GM18517 (cell line): ENCODE results near the gene WIPI1.
"Not testable (repeated sequence)": the region's sequence is repeated elsewhere in the genome, so short reads cannot be mapped to it uniquely, and the experiment has no call there.

Source experiments
- ATAC-seq: cut with Tn5 transposase; IDR thresholded peaks from one replicate; pipeline ENCODE4 v1.9.1; 2021; ENCODE audit warnings: mild to moderate bottlenecking, moderate library complexity; ENCODE audit not compliant: unreplicated experiment

WIPI1 gene

DNA sequence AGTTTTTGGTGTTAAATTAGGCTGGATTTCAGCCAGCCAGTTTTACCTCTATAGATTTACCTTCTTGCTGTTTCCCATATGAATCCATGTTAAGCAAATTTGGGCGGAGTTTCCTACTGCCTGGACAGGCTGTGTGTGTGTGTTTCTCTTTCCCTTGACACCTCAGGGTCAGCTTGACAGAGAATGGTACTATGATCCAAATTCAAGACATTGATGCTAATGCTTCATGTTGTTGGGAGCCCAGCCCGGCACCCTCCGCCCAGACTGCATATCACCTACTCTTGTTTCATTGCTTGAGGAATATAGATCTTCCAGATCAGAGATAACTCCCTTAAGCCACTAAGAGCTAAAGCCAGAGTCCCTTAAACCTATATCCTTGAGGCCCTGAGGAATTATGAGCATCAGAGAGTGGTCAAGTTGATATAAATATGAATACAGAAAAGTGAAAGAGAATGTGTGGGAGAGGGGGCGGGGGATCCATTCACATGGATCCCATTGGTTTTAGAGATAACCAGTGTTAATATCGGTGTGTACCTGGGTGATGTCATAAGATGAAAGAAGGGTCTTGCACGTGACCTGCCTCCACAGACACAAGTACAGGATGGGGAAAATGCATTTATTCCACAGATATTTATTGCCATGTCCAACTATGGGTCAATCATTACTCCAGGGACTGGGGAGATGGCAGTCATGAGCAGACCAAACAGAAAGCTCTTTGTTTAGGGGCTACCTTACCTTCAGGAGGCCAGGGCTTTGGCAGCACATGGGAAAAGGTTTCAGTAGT, 69.7 kb downstream of the WIPI1 start:
- ATAC-seq = no peak

DNA sequence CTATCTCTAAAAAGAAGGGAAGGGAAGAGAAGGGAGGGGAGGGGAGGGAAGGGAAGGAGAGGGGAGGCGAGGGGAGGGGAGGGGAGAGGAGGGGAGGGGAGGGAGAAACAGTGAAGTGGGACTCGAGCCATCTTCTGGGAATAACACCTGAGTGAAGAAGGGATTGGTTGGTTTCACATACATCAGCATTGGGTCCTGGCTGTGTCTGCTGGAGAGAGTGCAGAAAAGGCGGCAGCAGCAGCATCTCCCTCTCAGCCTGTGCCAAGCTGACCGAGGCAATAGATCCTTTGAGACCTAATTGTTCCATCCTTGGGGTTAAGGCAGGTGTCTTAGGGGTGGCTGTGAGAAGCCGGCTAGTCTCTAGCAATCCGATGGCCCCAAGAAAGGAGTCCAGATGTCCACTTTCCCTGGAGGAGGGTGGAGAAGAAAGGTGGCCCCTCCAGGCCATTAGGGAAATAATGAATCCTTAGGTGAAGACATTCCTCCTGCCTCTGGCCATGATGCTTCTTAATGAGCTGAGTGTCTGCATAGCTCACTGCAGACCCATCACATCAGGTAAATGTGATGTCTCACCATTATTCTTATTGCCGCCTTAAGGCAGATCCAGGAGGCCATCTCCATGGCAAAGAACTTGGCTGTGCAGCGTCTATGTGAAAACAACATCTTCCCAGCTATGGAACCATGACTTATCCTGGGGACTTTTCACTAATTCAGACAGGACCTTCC, 71.6 kb downstream of the WIPI1 start:
- ATAC-seq = no peak

- no peak for ATAC-seq
These were observed 72.4 kb downstream of the WIPI1 start for GRCh38 chr17:68384941-68385340.

DNA sequence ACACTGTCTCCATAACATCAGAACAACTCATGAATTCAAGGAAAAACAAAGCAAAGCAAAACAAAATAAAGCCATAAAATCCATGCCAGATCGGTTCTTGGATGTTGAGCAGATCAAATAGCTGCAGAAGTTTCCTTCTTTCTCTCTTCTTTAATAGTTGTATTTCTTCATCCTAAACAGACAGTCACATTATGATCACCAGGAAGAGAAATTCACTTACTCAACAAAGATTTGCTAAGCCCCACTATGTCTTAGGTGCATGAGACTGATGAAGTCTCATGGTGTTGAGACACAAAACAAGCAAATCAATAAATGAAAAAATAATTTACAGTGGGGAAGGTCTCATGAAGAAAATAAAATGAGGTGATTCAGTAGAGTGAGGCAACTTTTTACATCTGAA, 72.8 kb downstream of the WIPI1 start:
- no peak for ATAC-seq

DNA sequence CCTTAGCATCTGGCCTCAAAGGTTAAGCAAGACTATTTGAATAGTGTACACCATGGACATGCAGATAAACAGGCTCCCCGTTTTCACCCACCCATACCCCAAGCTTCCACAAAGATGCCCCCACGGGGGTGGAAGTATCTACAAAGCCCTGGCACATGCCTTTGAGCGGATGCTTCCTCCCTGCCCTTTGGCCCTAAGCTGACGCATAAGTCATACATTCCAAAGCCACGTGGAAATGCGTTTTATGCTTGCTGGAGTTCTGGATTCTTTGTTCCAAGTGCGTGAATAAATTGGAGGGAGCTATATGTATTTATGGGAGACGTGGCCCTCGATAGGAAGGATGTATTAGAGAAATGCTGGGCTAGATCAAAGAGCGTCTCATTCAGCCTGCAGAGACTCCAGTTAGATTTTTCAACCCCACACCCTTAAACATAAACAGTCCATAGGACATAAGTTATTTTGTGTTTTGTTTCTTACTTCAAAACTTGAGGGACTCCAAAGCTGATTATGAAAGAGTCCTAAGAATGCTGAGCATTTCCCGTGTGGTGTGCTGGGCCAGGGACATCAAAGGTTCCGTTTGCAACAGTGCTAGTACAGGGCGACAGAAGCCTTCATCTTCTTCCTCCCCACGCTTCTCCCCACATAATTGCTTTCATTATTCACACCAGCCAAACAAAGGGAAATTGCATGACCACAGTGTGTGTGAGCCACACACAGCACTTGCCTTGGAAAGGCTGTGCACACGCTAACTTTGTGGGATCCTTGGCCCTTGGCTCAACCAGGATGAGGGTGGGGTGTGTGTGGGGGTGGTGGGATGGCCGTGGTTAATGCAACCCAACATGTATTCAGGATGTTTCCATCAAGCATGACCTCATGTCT, 73.6 kb downstream of the WIPI1 start:
- ATAC-seq = no peak

GRCh38 chr17:68383120-68383442, 74.2 kb downstream of the WIPI1 start:
- ATAC-seq = no peak

- ATAC-seq = no peak
These were observed 74.7 kb downstream of the WIPI1 start for GRCh38 chr17:68382582-68383085.

GRCh38 chr17:68381076-68381900, 76.0 kb downstream of the WIPI1 start:
- no peak for ATAC-seq

- ATAC-seq = no peak
These were observed 77.3 kb downstream of the WIPI1 start for GRCh38 chr17:68379692-68380677.

GRCh38 chr17:68379177-68379510, 78.2 kb downstream of the WIPI1 start:
- no peak for ATAC-seq

GRCh38 chr17:68378268-68379176, 78.8 kb downstream of the WIPI1 start:
- no peak for ATAC-seq

- ATAC-seq = no peak
These were observed 79.5 kb downstream of the WIPI1 start for GRCh38 chr17:68377771-68378267.

- ATAC-seq = not testable (repeated sequence)
These were observed 81.1 kb downstream of the WIPI1 start for GRCh38 chr17:68376178-68376577.

DNA sequence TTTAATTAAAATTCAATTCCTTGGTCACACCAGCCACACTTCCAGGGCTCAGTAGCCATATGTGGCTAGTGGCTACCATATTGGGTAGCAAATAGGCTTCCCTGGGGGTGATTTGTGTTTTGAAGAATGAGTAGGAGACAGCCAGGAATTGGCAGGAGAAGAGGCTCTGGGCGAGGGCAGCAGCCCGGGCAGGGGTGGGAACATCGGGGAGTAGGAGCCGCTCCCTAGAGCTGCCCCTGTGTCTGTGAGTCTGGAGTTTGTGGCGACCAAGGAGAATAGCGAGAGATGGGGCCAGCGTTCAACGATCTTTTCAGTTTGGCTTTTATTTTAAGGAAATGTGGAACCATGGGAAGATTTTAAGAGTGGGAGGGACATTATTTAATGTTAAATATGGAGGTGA, 81.7 kb downstream of the WIPI1 start:
- ATAC-seq = no peak
